ENCODE results near the gene PLA2G2F. TPM values are rescaled to one million over a fixed set of nuclear protein-coding genes. Genes with fewer than 3 reads are reported as not detected.
A peak's percentile ranks its signal among the peaks of the same experiment; 100 is the strongest.

The PLA2G2F gene
- total RNA-seq, 5 donors from 2014 or later (not counting 1 experiment from before 2014, with no cell fraction given), result not detected

- Histone ChIP-seq H3K4me1 (ENCODE audit: control insufficient read depth in 1 of 2, extremely low read depth in 1 of 2, insufficient read depth in 2 of 2, low read length in 2 of 2) (no peaks in the 10 kb centered on the region), H3K27ac (ENCODE audit: low read length) (no peak overlapping the region), H3K4me3 (ENCODE audit: control insufficient read depth in 1 of 2, extremely low read depth in 1 of 2, low read length in 1 of 2) (no peak overlapping the region), H3K27me3 (replicated peaks in 1 of 2; ENCODE audit: control insufficient read depth in 2 of 2, extremely low read depth in 1 of 2, insufficient read depth in 2 of 2, low read length in 1 of 2) (peaks cover 0 to 6% of the 10 kb centered on the region in 2 experiments), H3K9me3 (no peaks in the 10 kb centered on the region), H3K36me3 (ENCODE audit: control insufficient read depth in 2 of 2, extremely low read depth in 1 of 2, insufficient read depth in 1 of 2, low read length in 1 of 2) (no peaks in the 10 kb centered on the region)
- ChIA-PET CTCF (no interaction called here), POLR2A (no interaction called here)
- H3K27ac Mint-ChIP-seq, result no peak overlapping the region
- ATAC-seq (replicated peaks in 1 of 4) (no peak), DNase-seq (no peak)
- no peak overlapping the region for H3K4me3 Mint-ChIP-seq
- H3K9me3 Mint-ChIP-seq, result no peaks in the 10 kb centered on the region
- H3K36me3 Mint-ChIP-seq, result no peaks in the 10 kb centered on the region
- H3K4me1 Mint-ChIP-seq, result no peaks in the 10 kb centered on the region
- 81% methylated on average over 2 of the region's 5 CpGs for WGBS (ENCODE audit: insufficient coverage)
- peaks cover 3 to 7% of the 10 kb centered on the region in 2 donors for H3K27me3 Mint-ChIP-seq
Observed at GRCh38 chr1:20095564-20096434, 43.3 kb upstream of the PLA2G2F start.

GRCh38 chr1:20096840-20097447, 42.2 kb upstream of the PLA2G2F start:
- Mint-ChIP-seq H3K4me1 (peaks cover 0 to 2% (median 0%) of the 10 kb centered on the region in 3 donors), H3K27ac (no peak overlapping the region), H3K36me3 (no peaks in the 10 kb centered on the region), H3K4me3 (no peak overlapping the region), H3K9me3 (no peaks in the 10 kb centered on the region), H3K27me3 (peaks cover 3 to 7% of the 10 kb centered on the region in 2 donors)
- no peak overlapping the region for H3K27ac ChIP-seq (ENCODE audit: low read length)
- no peaks in the 10 kb centered on the region for H3K4me1 ChIP-seq (ENCODE audit: control insufficient read depth in 1 of 2, extremely low read depth in 1 of 2, insufficient read depth in 2 of 2, low read length in 2 of 2)
- H3K36me3 ChIP-seq (ENCODE audit: control insufficient read depth in 2 of 2, extremely low read depth in 1 of 2, insufficient read depth in 1 of 2, low read length in 1 of 2), result no peaks in the 10 kb centered on the region
- DNase-seq (no peak), ATAC-seq (replicated peaks in 1 of 4) (no peak)
- H3K27me3 ChIP-seq (replicated peaks in 1 of 2; ENCODE audit: control insufficient read depth in 2 of 2, extremely low read depth in 1 of 2, insufficient read depth in 2 of 2, low read length in 1 of 2), result peaks cover 0 to 12% of the 10 kb centered on the region in 2 experiments
- no peaks in the 10 kb centered on the region for H3K9me3 ChIP-seq
- ChIA-PET POLR2A (interaction anchor here in 1 of 2 donors (0.5 kb wide), 1 partner anchor 1395 kb away, joined by 3 read pairs; no protein-coding TSS in a partner anchor), CTCF (no interaction called here)
- 81% methylated on average over 6 of the region's 7 CpGs for WGBS (ENCODE audit: insufficient coverage)
- H3K4me3 ChIP-seq (ENCODE audit: control insufficient read depth in 1 of 2, extremely low read depth in 1 of 2, low read length in 1 of 2), result no peak overlapping the region

GRCh38 chr1:20099533-20099932, 39.6 kb upstream of the PLA2G2F start:
- H3K9me3 ChIP-seq, result no peaks in the 10 kb centered on the region
- WGBS (ENCODE audit: insufficient coverage), result 50% methylated on average over 2 of the region's 3 CpGs
- H3K36me3 Mint-ChIP-seq, result no peaks in the 10 kb centered on the region
- H3K27ac Mint-ChIP-seq, result no peak overlapping the region
- H3K9me3 Mint-ChIP-seq, result no peaks in the 10 kb centered on the region
- H3K27me3 Mint-ChIP-seq, result peaks cover 0 to 3% of the 10 kb centered on the region in 2 donors
- ChIA-PET POLR2A (no interaction called here), CTCF (no interaction called here)
- H3K4me3 ChIP-seq (ENCODE audit: control insufficient read depth in 1 of 2, extremely low read depth in 1 of 2, low read length in 1 of 2), result no peak overlapping the region
- ATAC-seq (replicated peaks in 1 of 4) (no peak), DNase-seq (no peak)
- peaks cover 0 to 6% of the 10 kb centered on the region in 2 experiments for H3K27me3 ChIP-seq (replicated peaks in 1 of 2; ENCODE audit: control insufficient read depth in 2 of 2, extremely low read depth in 1 of 2, insufficient read depth in 2 of 2, low read length in 1 of 2)
- no peaks in the 10 kb centered on the region for H3K4me1 ChIP-seq (ENCODE audit: control insufficient read depth in 1 of 2, extremely low read depth in 1 of 2, insufficient read depth in 2 of 2, low read length in 2 of 2)
- no peak overlapping the region for H3K27ac ChIP-seq (ENCODE audit: low read length)
- no peak overlapping the region for H3K4me3 Mint-ChIP-seq
- peaks cover 0 to 2% (median 0%) of the 10 kb centered on the region in 3 donors for H3K4me1 Mint-ChIP-seq
- no peaks in the 10 kb centered on the region for H3K36me3 ChIP-seq (ENCODE audit: control insufficient read depth in 2 of 2, extremely low read depth in 1 of 2, insufficient read depth in 1 of 2, low read length in 1 of 2)

GRCh38 chr1:20100632-20101355, 38.3 kb upstream of the PLA2G2F start:
- 58% methylated on average over 14 of the region's 14 CpGs for WGBS (ENCODE audit: insufficient coverage)
- Histone ChIP-seq H3K27ac (ENCODE audit: low read length) (no peak overlapping the region), H3K4me1 (ENCODE audit: control insufficient read depth in 1 of 2, extremely low read depth in 1 of 2, insufficient read depth in 2 of 2, low read length in 2 of 2) (no peaks in the 10 kb centered on the region), H3K27me3 (replicated peaks in 1 of 2; ENCODE audit: control insufficient read depth in 2 of 2, extremely low read depth in 1 of 2, insufficient read depth in 2 of 2, low read length in 1 of 2) (peaks cover 0 to 6% of the 10 kb centered on the region in 2 experiments), H3K9me3 (no peaks in the 10 kb centered on the region), H3K36me3 (ENCODE audit: control insufficient read depth in 2 of 2, extremely low read depth in 1 of 2, insufficient read depth in 1 of 2, low read length in 1 of 2) (no peaks in the 10 kb centered on the region), H3K4me3 (ENCODE audit: control insufficient read depth in 1 of 2, extremely low read depth in 1 of 2, low read length in 1 of 2) (no peak overlapping the region)
- Mint-ChIP-seq H3K36me3 (no peaks in the 10 kb centered on the region), H3K27ac (no peak overlapping the region), H3K27me3 (peaks cover 0 to 3% of the 10 kb centered on the region in 2 donors), H3K4me1 (peaks cover 0 to 2% (median 0%) of the 10 kb centered on the region in 3 donors), H3K4me3 (no peak overlapping the region), H3K9me3 (no peaks in the 10 kb centered on the region)
- ATAC-seq (replicated peaks in 1 of 4) (peak in 1 of 4 experiments; percentile 12), DNase-seq (peak in 14 of 35 experiments; percentile 1 to 35 (median 8))
- ChIA-PET POLR2A (no interaction called here), CTCF (no interaction called here)

GRCh38 chr1:20102875-20103274, 36.2 kb upstream of the PLA2G2F start:
- peaks cover 0 to 2% (median 0%) of the 10 kb centered on the region in 3 donors for H3K4me1 Mint-ChIP-seq
- H3K27ac Mint-ChIP-seq, result no peak overlapping the region
- no peak overlapping the region for H3K4me3 ChIP-seq (ENCODE audit: control insufficient read depth in 1 of 2, extremely low read depth in 1 of 2, low read length in 1 of 2)
- DNase-seq (no peak), ATAC-seq (replicated peaks in 1 of 4) (no peak)
- H3K9me3 Mint-ChIP-seq, result no peaks in the 10 kb centered on the region
- no peaks in the 10 kb centered on the region for H3K4me1 ChIP-seq (ENCODE audit: control insufficient read depth in 1 of 2, extremely low read depth in 1 of 2, insufficient read depth in 2 of 2, low read length in 2 of 2)
- peaks cover 0 to 10% of the 10 kb centered on the region in 2 experiments for H3K27me3 ChIP-seq (replicated peaks in 1 of 2; ENCODE audit: control insufficient read depth in 2 of 2, extremely low read depth in 1 of 2, insufficient read depth in 2 of 2, low read length in 1 of 2)
- H3K4me3 Mint-ChIP-seq, result no peak overlapping the region
- no peak overlapping the region for H3K27ac ChIP-seq (ENCODE audit: low read length)
- ChIA-PET CTCF (no interaction called here), POLR2A (no interaction called here)
- H3K27me3 Mint-ChIP-seq, result no peaks in the 10 kb centered on the region
- H3K9me3 ChIP-seq, result no peaks in the 10 kb centered on the region
- WGBS (ENCODE audit: insufficient coverage), result no CpG with 5 or more reads among the region's 1 CpG
- no peaks in the 10 kb centered on the region for H3K36me3 Mint-ChIP-seq
- H3K36me3 ChIP-seq (ENCODE audit: control insufficient read depth in 2 of 2, extremely low read depth in 1 of 2, insufficient read depth in 1 of 2, low read length in 1 of 2), result no peaks in the 10 kb centered on the region

GRCh38 chr1:20105856-20106255, 33.3 kb upstream of the PLA2G2F start:
- Histone ChIP-seq H3K27ac (ENCODE audit: low read length) (no peak overlapping the region), H3K4me1 (ENCODE audit: control insufficient read depth in 1 of 2, extremely low read depth in 1 of 2, insufficient read depth in 2 of 2, low read length in 2 of 2) (no peaks in the 10 kb centered on the region), H3K36me3 (ENCODE audit: control insufficient read depth in 2 of 2, extremely low read depth in 1 of 2, insufficient read depth in 1 of 2, low read length in 1 of 2) (no peaks in the 10 kb centered on the region), H3K4me3 (ENCODE audit: control insufficient read depth in 1 of 2, extremely low read depth in 1 of 2, low read length in 1 of 2) (no peak overlapping the region), H3K9me3 (no peaks in the 10 kb centered on the region), H3K27me3 (replicated peaks in 1 of 2; ENCODE audit: control insufficient read depth in 2 of 2, extremely low read depth in 1 of 2, insufficient read depth in 2 of 2, low read length in 1 of 2) (peaks cover 0 to 27% of the 10 kb centered on the region in 2 experiments)
- CTCF ChIA-PET, result no interaction called here
- H3K36me3 Mint-ChIP-seq, result no peaks in the 10 kb centered on the region
- ATAC-seq (replicated peaks in 1 of 4) (no peak), DNase-seq (no peak)
- H3K4me1 Mint-ChIP-seq, result peaks cover 0 to 2% (median 0%) of the 10 kb centered on the region in 3 donors
- 63% methylated on average over 1 of the region's 1 CpG for WGBS (ENCODE audit: insufficient coverage)
- H3K9me3 Mint-ChIP-seq, result no peaks in the 10 kb centered on the region
- no peak overlapping the region for H3K27ac Mint-ChIP-seq
- POLR2A ChIA-PET, result no interaction called here
- no peak overlapping the region for H3K4me3 Mint-ChIP-seq
- H3K27me3 Mint-ChIP-seq, result peaks cover 5 to 9% of the 10 kb centered on the region in 2 donors

Data from T-cell (primary cell).